NT2/D1 (cell line): ENCODE measurements around the gene DCDC2C.

ENCODE experiments used
- YY1 ChIP-seq: IDR thresholded peaks from 2 replicates; pipeline ENCODE4 v1.6.1; 2011; ENCODE audit not compliant: insufficient read length, insufficient read depth
- ZNF274 ChIP-seq: IDR thresholded peaks from 2 replicates; pipeline ENCODE4 v1.6.1; 2011; ENCODE audit warnings: mild to moderate bottlenecking, low read depth, low read length

DNA sequence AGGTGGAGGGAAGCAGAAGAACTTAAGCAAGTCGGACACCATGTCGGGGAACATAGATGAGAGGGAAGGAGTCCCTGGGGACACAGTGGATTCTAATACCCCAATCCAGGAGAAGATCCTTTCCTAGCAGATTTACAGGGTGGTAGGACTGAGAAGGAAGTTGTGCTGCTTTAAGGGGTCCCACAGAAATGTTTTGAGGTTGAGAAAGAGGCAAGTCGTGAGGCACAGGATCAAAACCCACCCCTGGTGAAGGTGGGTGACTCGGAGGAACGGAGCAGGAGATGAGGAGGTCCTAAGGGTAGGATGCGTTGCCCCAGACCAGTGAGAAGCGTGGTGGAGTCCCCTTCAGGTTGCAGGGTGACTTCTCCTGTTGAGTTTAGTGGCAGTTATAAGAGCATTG is 32.7 kb downstream of the DCDC2C start:
- TF ChIP-seq YY1 (no peak), ZNF274 (no peak)
